Tibial nerve (tissue), 4 donors: Measurements from ENCODE around the gene PALM. TPM values are rescaled to one million over a fixed set of nuclear protein-coding genes. Genes with fewer than 3 reads are reported as not detected.

Source experiments
- DNase-seq, 2 donors: peaks; one replicate each; pipeline ENCODE4 v3.0.0-alpha.2; 2019; ENCODE audit warnings: low spot score in 2 of 2
- H3K27ac ChIP-seq, 4 donors: fragments of 200-600 bp; sonication (generic) in 3 of 4; one replicate each; pipeline ENCODE4 v1.5.1; 2017 to 2019; ENCODE audit warnings: mild to moderate bottlenecking in 1 of 4
- H3K27me3 ChIP-seq, 2 donors: fragments of 200-600 bp; sonication (generic) in 1 of 2; one replicate each; pipeline versions ENCODE4 v1.5.1 to v1.6.0; 2017 to 2019
- H3K36me3 ChIP-seq, 3 donors: fragments of 200-600 bp; sonication (generic); one replicate each; pipeline ENCODE4 v1.5.1; 2018 to 2019
- H3K4me1 ChIP-seq, 4 donors: fragments of 200-600 bp; sonication (generic) in 3 of 4; one replicate each; pipeline ENCODE4 v1.5.1; 2017 to 2019
- H3K4me3 ChIP-seq, 4 donors: fragments of 200-600 bp; sonication (generic) in 3 of 4; one replicate each; pipeline ENCODE4 v1.5.1; 2017 to 2019; ENCODE audit warnings: mild to moderate bottlenecking in 1 of 4, moderate library complexity in 1 of 4
- H3K9me3 ChIP-seq, 4 donors: fragments of 200-600 bp; sonication (generic) in 3 of 4; one replicate each; pipeline ENCODE4 v1.5.1; 2017 to 2019
- CTCF ChIP-seq, 5 experiments: fragments of 200-600 bp in 3 of 5; fragments of 450-650 bp in 2 of 5; sonication (generic) in 3 of 5; IDR thresholded peaks; one replicate each; pipeline ENCODE4 v1.5.1; 2016 to 2019; ENCODE audit warnings: antibody characterized with exemption in 5 of 5, mild to moderate bottlenecking in 3 of 5, moderate library complexity in 2 of 5
- EP300 ChIP-seq, 2 donors: sonication (generic); formaldehyde crosslinking; IDR thresholded peaks; one replicate each; pipeline ENCODE4 v1.6.1; 2017; ENCODE audit warnings: antibody characterized with exemption in 2 of 2, mild to moderate bottlenecking in 1 of 2
- POLR2A ChIP-seq, 2 donors: fragments of 450-650 bp; IDR thresholded peaks; one replicate each; pipeline ENCODE4 v1.6.1; 2017; ENCODE audit warnings: antibody characterized with exemption in 2 of 2, mild to moderate bottlenecking in 2 of 2, moderate library complexity in 2 of 2
- WGBS, 2 donors: methylation state at CpG; one replicate each; pipeline ENCODE4 v1.1.5; 2018; 5-methylcytosine and 5-hydroxymethylcytosine counted together
- total RNA-seq, 4 donors: library from RNA; depleted of rRNA; stranded (reverse); fragments of >200 nt; gene quantifications; one replicate each; pipeline ENCODE4 v1.1.0, GENCODE V29; 2016

Gene PALM
- total RNA-seq, 4 donors from 2014 or later = 65.7 to 101 (median 98.0) TPM

GRCh38 chr19:747432-748273 lies 38.9 kb downstream of the PALM start:
- no peak overlapping the region for H3K4me3 ChIP-seq
- 93 to 98% methylated on average over 25 to 26 of the region's 28 CpGs for WGBS, 2 donors
- peaks cover 0 to 59% (median 0%) of the 10 kb centered on the region in 3 donors for H3K36me3 ChIP-seq
- TF ChIP-seq POLR2A (IDR thresholded peaks at IDR 0.05) = no peak
- no peak for TF ChIP-seq CTCF (IDR thresholded peaks at IDR 0.05)
- no peak for DNase-seq
- no peaks in the 10 kb centered on the region for H3K27me3 ChIP-seq
- H3K9me3 ChIP-seq = peaks cover 0 to 54% (median 3%) of the 10 kb centered on the region in 4 donors
- peaks cover 0 to 13% (median 0%) of the 10 kb centered on the region in 4 donors for H3K4me1 ChIP-seq
- peak overlapping the region in 1 of 4 donors; percentile 41 for H3K27ac ChIP-seq

- Histone ChIP-seq H3K4me3 (peak overlapping the region in 1 of 4 donors; percentile 18), H3K27ac (peak overlapping the region in 1 of 4 donors; percentile 41), H3K36me3 (peaks cover 0 to 53% (median 0%) of the 10 kb centered on the region in 3 donors), H3K27me3 (no peaks in the 10 kb centered on the region), H3K9me3 (peaks cover 0 to 49% (median 3%) of the 10 kb centered on the region in 4 donors), H3K4me1 (peaks cover 0 to 18% (median 0%) of the 10 kb centered on the region in 4 donors)
- WGBS, 2 donors = 86 to 91% methylated on average over 14 of the region's 14 CpGs
- no peak for TF ChIP-seq POLR2A (IDR thresholded peaks at IDR 0.05)
- TF ChIP-seq EP300 (IDR thresholded peaks at IDR 0.05) = no peak
- TF ChIP-seq CTCF (IDR thresholded peaks at IDR 0.05) = no peak
- no peak for DNase-seq
These were observed 39.5 kb downstream of the PALM start for GRCh38 chr19:748274-748598.

- TF ChIP-seq CTCF (IDR thresholded peaks at IDR 0.05) (no peak), POLR2A (IDR thresholded peaks at IDR 0.05) (no peak), EP300 (IDR thresholded peaks at IDR 0.05) (no peak)
- WGBS, 2 donors = 68 to 69% methylated on average over 14 of the region's 14 CpGs
- H3K9me3 ChIP-seq = peaks cover 0 to 34% (median 3%) of the 10 kb centered on the region in 4 donors
- peaks cover 0 to 25% (median 0%) of the 10 kb centered on the region in 4 donors for H3K4me1 ChIP-seq
- H3K4me3 ChIP-seq = no peak overlapping the region
- no peaks in the 10 kb centered on the region for H3K27me3 ChIP-seq
- peak overlapping the region in 1 of 4 donors; percentile 41 for H3K27ac ChIP-seq
- H3K36me3 ChIP-seq = peaks cover 0 to 38% (median 0%) of the 10 kb centered on the region in 3 donors
- no peak for DNase-seq
These were observed 41.1 kb downstream of the PALM start for GRCh38 chr19:749811-750210.

GRCh38 chr19:750640-751423 lies 42.1 kb downstream of the PALM start, which contains the start of gene MISP:
TSS of gene MISP (plus strand) at chr19:751112. CDS start at chr19:756947, 5,835 bp downstream.
- H3K4me1 ChIP-seq = peaks cover 0 to 25% (median 0%) of the 10 kb centered on the region in 4 donors
- H3K36me3 ChIP-seq = peaks cover 0 to 27% (median 0%) of the 10 kb centered on the region in 3 donors
- H3K4me3 ChIP-seq = peak within 1 kb of the TSS in 1 of 4 donors; percentile 21
- peaks cover 0 to 23% (median 3%) of the 10 kb centered on the region in 4 donors for H3K9me3 ChIP-seq
- no peak for TF ChIP-seq POLR2A (IDR thresholded peaks at IDR 0.05)
- H3K27ac ChIP-seq = peak within 1 kb of the TSS in 3 of 4 donors; percentile 33 to 84 (median 70)
- no peaks in the 10 kb centered on the region for H3K27me3 ChIP-seq
- 53 to 65% methylated on average over 10 to 25 of the region's 31 CpGs for WGBS, 2 donors
- no peak for DNase-seq

- no peak for DNase-seq
- WGBS, 2 donors = 65 to 84% methylated on average over 20 to 29 of the region's 30 CpGs
- peaks cover 0 to 18% (median 0%) of the 10 kb centered on the region in 3 donors for H3K36me3 ChIP-seq
- peak overlapping the region in 1 of 4 donors; percentile 21 for H3K4me3 ChIP-seq
- peaks cover 0 to 15% (median 3%) of the 10 kb centered on the region in 4 donors for H3K9me3 ChIP-seq
- H3K4me1 ChIP-seq = peaks cover 0 to 25% (median 0%) of the 10 kb centered on the region in 4 donors
- peak overlapping the region in 3 of 4 donors; percentile 33 to 84 (median 76) for H3K27ac ChIP-seq
- H3K27me3 ChIP-seq = no peaks in the 10 kb centered on the region
- TF ChIP-seq EP300 (IDR thresholded peaks at IDR 0.05) (no peak), POLR2A (IDR thresholded peaks at IDR 0.05) (no peak), CTCF (IDR thresholded peaks at IDR 0.05) (no peak)
These were observed 43.0 kb downstream of the PALM start for GRCh38 chr19:751501-752341.
